GM18909 (cell line): Measurements from ENCODE around the gene SRP19.
A peak's percentile ranks its signal among the peaks of the same experiment; 100 is the strongest.
"Not testable (repeated sequence)": the region's sequence is repeated elsewhere in the genome, so short reads cannot be mapped to it uniquely, and the experiment has no call there.

ENCODE experiments used
- ATAC-seq: cut with Tn5 transposase; IDR thresholded peaks from one replicate; pipeline ENCODE4 v1.9.1; 2021; ENCODE audit warnings: mild to moderate bottlenecking; ENCODE audit not compliant: unreplicated experiment, poor library complexity

Gene SRP19

GRCh38 chr5:112867411-112867810, 6.3 kb downstream of the SRP19 start:
- ATAC-seq, result no peak

GRCh38 chr5:112869948-112870347, 8.9 kb downstream of the SRP19 start:
- ATAC-seq, result peak; percentile 66

GRCh38 chr5:112870966-112871365, 9.9 kb downstream of the SRP19 start:
- ATAC-seq, result no peak

GRCh38 chr5:112876362-112876761, 15.3 kb downstream of the SRP19 start:
- no peak for ATAC-seq

- no peak for ATAC-seq
Observed at GRCh38 chr5:112878101-112878500, 17.0 kb downstream of the SRP19 start.

GRCh38 chr5:112878760-112879159, 17.7 kb downstream of the SRP19 start:
- ATAC-seq, result peak; percentile 53

- ATAC-seq, result no peak
Observed at GRCh38 chr5:112880219-112880964, 19.3 kb downstream of the SRP19 start.

GRCh38 chr5:112883192-112883591, 22.1 kb downstream of the SRP19 start:
- ATAC-seq, result no peak

GRCh38 chr5:112885001-112885400, 23.9 kb downstream of the SRP19 start:
- no peak for ATAC-seq

GRCh38 chr5:112886975-112887374, 25.9 kb downstream of the SRP19 start:
- ATAC-seq, result no peak

GRCh38 chr5:112892066-112892465, 31.0 kb downstream of the SRP19 start:
- ATAC-seq, result not testable (repeated sequence)

- ATAC-seq, result no peak
Observed at GRCh38 chr5:112892776-112893175, 31.7 kb downstream of the SRP19 start.

- ATAC-seq, result no peak
Observed at GRCh38 chr5:112895682-112896081, 34.6 kb downstream of the SRP19 start.

- no peak for ATAC-seq
Observed at GRCh38 chr5:112902561-112902960, 41.5 kb downstream of the SRP19 start.

- not testable (repeated sequence) for ATAC-seq
Observed at GRCh38 chr5:112904996-112905395, 43.9 kb downstream of the SRP19 start.

- peak; percentile 49 for ATAC-seq
Observed at GRCh38 chr5:112906637-112907036, 45.5 kb downstream of the SRP19 start.

GRCh38 chr5:112907166-112907631, 46.1 kb downstream of the SRP19 start:
- peak; percentile 45 for ATAC-seq

GRCh38 chr5:112908854-112909253, 47.8 kb downstream of the SRP19 start:
- no peak for ATAC-seq

GRCh38 chr5:112910529-112910928, 49.4 kb downstream of the SRP19 start:
- ATAC-seq, result no peak

- no peak for ATAC-seq
Observed at GRCh38 chr5:112914584-112914983, 53.5 kb downstream of the SRP19 start.

- ATAC-seq, result peak; percentile 57
Observed at GRCh38 chr5:112915831-112916230, 54.7 kb downstream of the SRP19 start.

- ATAC-seq, result no peak
Observed at GRCh38 chr5:112917453-112917995, 56.4 kb downstream of the SRP19 start.
